HG03439 (cell line): ENCODE data around the gene ZDHHC1.
"Not testable (repeated sequence)": the region's sequence is repeated elsewhere in the genome, so short reads cannot be mapped to it uniquely, and the experiment has no call there.

ENCODE experiments used
- ATAC-seq: cut with Tn5 transposase; IDR thresholded peaks from one replicate; pipeline ENCODE4 v1.9.1; 2021; ENCODE audit warnings: mild to moderate bottlenecking, moderate library complexity; ENCODE audit not compliant: unreplicated experiment

Gene ZDHHC1

GRCh38 chr16:67431775-67432505, 15.7 kb upstream of the ZDHHC1 start:
- ATAC-seq = no peak

- no peak for ATAC-seq
Measured at GRCh38 chr16:67430977-67431774, 14.9 kb upstream of the ZDHHC1 start, which contains the start of gene HSD11B2. Gene HSD11B2, plus strand, starts transcription at chr16:67431121. Its CDS starts 128 bp downstream, at chr16:67431249.

GRCh38 chr16:67430504-67430976, 14.3 kb upstream of the ZDHHC1 start:
- ATAC-seq = no peak

- ATAC-seq = no peak
Measured at GRCh38 chr16:67429799-67430503, 13.7 kb upstream of the ZDHHC1 start.

GRCh38 chr16:67429053-67429798, 12.9 kb upstream of the ZDHHC1 start:
- ATAC-seq = no peak

- ATAC-seq = no peak
Measured at GRCh38 chr16:67428146-67428731, 12.0 kb upstream of the ZDHHC1 start.

GRCh38 chr16:67426950-67427349, 10.7 kb upstream of the ZDHHC1 start:
- no peak for ATAC-seq

- no peak for ATAC-seq
Measured at GRCh38 chr16:67426022-67426421, 9.7 kb upstream of the ZDHHC1 start.

GRCh38 chr16:67425580-67425979, 9.3 kb upstream of the ZDHHC1 start:
- ATAC-seq = no peak

GRCh38 chr16:67425061-67425460, 8.8 kb upstream of the ZDHHC1 start:
- no peak for ATAC-seq

GRCh38 chr16:67424261-67424615, 8.0 kb upstream of the ZDHHC1 start:
- no peak for ATAC-seq

- no peak for ATAC-seq
Measured at GRCh38 chr16:67423611-67424260, 7.5 kb upstream of the ZDHHC1 start.

- ATAC-seq = no peak
Measured at GRCh38 chr16:67423015-67423414, 6.7 kb upstream of the ZDHHC1 start.

- ATAC-seq = no peak
Measured at GRCh38 chr16:67421030-67421429, 4.8 kb upstream of the ZDHHC1 start.

GRCh38 chr16:67419931-67420330, 3.7 kb upstream of the ZDHHC1 start:
- ATAC-seq = no peak

- no peak for ATAC-seq
Measured at GRCh38 chr16:67419502-67419901, 3.2 kb upstream of the ZDHHC1 start.

- ATAC-seq = no peak
Measured at GRCh38 chr16:67417333-67418061, 1.2 kb upstream of the ZDHHC1 start.

GRCh38 chr16:67415421-67415820, 856 bp downstream of the ZDHHC1 start:
- ATAC-seq = not testable (repeated sequence)
